Lower leg skin (tissue), 3 donors: Measurements from ENCODE around the gene SELPLG.

ENCODE experiments used
- POLR2A ChIP-seq, 2 donors: fragments of 450-650 bp; IDR thresholded peaks; one replicate each; pipeline ENCODE4 v1.6.1; 2016 to 2017; ENCODE audit warnings: antibody characterized with exemption in 2 of 2, mild to moderate bottlenecking in 1 of 2, moderate library complexity in 1 of 2
- TF ChIP-seq, protein P1 (sequence below), 3 donors: fragments of 450-650 bp; IDR thresholded peaks; one replicate each; pipeline ENCODE4 v1.5.1; 2016; ENCODE audit warnings: antibody characterized with exemption in 3 of 3, mild to moderate bottlenecking in 3 of 3, moderate library complexity in 2 of 3

DNA sequence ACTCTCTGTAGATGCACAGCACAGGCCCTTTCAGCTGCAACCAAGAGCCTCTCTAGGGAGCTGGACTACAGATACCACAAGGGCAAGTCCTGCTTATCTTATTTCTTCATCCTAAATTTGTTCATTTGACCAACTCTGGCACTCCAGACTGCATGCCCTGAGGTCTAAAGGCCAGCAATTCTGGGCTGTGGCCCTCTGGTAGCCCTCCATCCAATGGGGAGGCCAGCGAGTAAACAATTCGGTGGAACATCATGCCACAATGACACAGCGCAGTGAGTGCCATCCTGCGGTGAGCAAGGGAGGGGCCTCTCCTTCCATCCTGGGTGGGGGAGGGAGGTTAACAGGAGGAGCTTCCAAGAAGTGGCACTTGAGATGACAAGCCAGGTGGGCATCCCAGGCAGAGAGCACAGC, 652 bp upstream of the SELPLG start:
- TF ChIP-seq, protein P1, sequence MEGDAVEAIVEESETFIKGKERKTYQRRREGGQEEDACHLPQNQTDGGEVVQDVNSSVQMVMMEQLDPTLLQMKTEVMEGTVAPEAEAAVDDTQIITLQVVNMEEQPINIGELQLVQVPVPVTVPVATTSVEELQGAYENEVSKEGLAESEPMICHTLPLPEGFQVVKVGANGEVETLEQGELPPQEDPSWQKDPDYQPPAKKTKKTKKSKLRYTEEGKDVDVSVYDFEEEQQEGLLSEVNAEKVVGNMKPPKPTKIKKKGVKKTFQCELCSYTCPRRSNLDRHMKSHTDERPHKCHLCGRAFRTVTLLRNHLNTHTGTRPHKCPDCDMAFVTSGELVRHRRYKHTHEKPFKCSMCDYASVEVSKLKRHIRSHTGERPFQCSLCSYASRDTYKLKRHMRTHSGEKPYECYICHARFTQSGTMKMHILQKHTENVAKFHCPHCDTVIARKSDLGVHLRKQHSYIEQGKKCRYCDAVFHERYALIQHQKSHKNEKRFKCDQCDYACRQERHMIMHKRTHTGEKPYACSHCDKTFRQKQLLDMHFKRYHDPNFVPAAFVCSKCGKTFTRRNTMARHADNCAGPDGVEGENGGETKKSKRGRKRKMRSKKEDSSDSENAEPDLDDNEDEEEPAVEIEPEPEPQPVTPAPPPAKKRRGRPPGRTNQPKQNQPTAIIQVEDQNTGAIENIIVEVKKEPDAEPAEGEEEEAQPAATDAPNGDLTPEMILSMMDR (IDR thresholded peaks at IDR 0.05) = no peak
- TF ChIP-seq POLR2A (IDR thresholded peaks at IDR 0.05) = no peak
